Prostate gland (tissue), 2 donors: Measurements from ENCODE around the gene VKORC1. TPM values are rescaled to one million over a fixed set of nuclear protein-coding genes. Genes with fewer than 3 reads are reported as not detected.

Source experiments
- DNase-seq: peaks from one replicate; pipeline ENCODE4 v3.0.0-alpha.2; 2019; ENCODE audit warnings: low spot score
- H3K27ac ChIP-seq, 2 donors: fragments of 200-600 bp; sonication (generic); 2 replicates each; pipeline ENCODE4 v1.5.1; 2017 to 2019
- H3K27me3 ChIP-seq: fragments of 200-600 bp; sonication (generic); replicated peaks from 2 replicates; pipeline ENCODE4 v1.5.1; 2019; ENCODE audit not compliant: insufficient read depth
- H3K36me3 ChIP-seq, 2 donors: fragments of 200-600 bp; sonication (generic); 1 replicate in 1 of 2; 2 replicates in 1 of 2; pipeline versions ENCODE4 v1.5.1 to v1.8.1; 2017 to 2019
- H3K4me1 ChIP-seq: fragments of 200-600 bp; sonication (generic); replicated peaks from 2 replicates; pipeline ENCODE4 v1.5.1; 2019
- H3K4me3 ChIP-seq, 2 donors: fragments of 200-600 bp; sonication (generic); 2 replicates each; pipeline ENCODE4 v1.5.1; 2017 to 2019
- H3K9me3 ChIP-seq: fragments of 200-600 bp; sonication (generic); 2 replicates; pipeline ENCODE4 v1.5.1; 2017
- CTCF ChIP-seq, 4 experiments: fragments of 200-600 bp in 2 of 4; fragments of 450-650 bp in 2 of 4; sonication (generic) in 2 of 4; IDR thresholded peaks; 1 replicate in 3 of 4; 2 replicates in 1 of 4; pipeline ENCODE4 v1.5.1; 2016 to 2019; ENCODE audit warnings: antibody characterized with exemption in 4 of 4, mild to moderate bottlenecking in 2 of 4, moderate library complexity in 2 of 4
- POLR2A ChIP-seq: fragments of 450-650 bp; IDR thresholded peaks from one replicate; pipeline ENCODE4 v1.6.1; 2016; ENCODE audit warnings: antibody characterized with exemption, mild to moderate bottlenecking
- POLR2AphosphoS5 ChIP-seq: sonication (generic); formaldehyde crosslinking; IDR thresholded peaks from one replicate; pipeline ENCODE4 v1.6.1; 2017; ENCODE audit warnings: antibody characterized with exemption
- WGBS: methylation state at CpG from one replicate; pipeline ENCODE4 v1.1.5; 2018; 5-methylcytosine and 5-hydroxymethylcytosine counted together
- intact Hi-C: fragments of 100-400 bp; cut with DNase I; formaldehyde crosslinking; loops from one replicate; pipeline ENCODE4 v1.14.2; 2022
- total RNA-seq, 2 donors: library from RNA; depleted of rRNA; stranded (reverse); fragments of >200 nt; gene quantifications; one replicate each; pipeline ENCODE4 v1.1.0, GENCODE V29; 2016

VKORC1 gene
- total RNA-seq, 2 donors from 2014 or later, result 106 to 175 TPM

- DNase-seq, result no peak
- 96% methylated on average over 4 of the region's 4 CpGs for WGBS
These were observed 50.6 kb downstream of the VKORC1 start for GRCh38 chr16:31043898-31044481.

GRCh38 chr16:31043352-31043751 is 51.2 kb downstream of the VKORC1 start:
- Histone ChIP-seq H3K27ac (no peak overlapping the region), H3K36me3 (peaks cover 0 to 15% of the 10 kb centered on the region in 2 donors), H3K4me3 (no peak overlapping the region), H3K4me1 (no peaks in the 10 kb centered on the region), H3K27me3 (no peaks in the 10 kb centered on the region), H3K9me3 (no peaks in the 10 kb centered on the region)
- no peak for DNase-seq
- 83% methylated on average over 1 of the region's 1 CpG for WGBS
- TF ChIP-seq POLR2AphosphoS5 (no peak), CTCF (IDR thresholded peaks at IDR 0.05) (no peak), POLR2A (no peak)
- intact Hi-C loops, result no loop called here

More at GRCh38 chr16:31043898-31044481, 50.6 kb downstream of the VKORC1 start:
- intact Hi-C loops, result no loop called here
- Histone ChIP-seq H3K4me1 (no peaks in the 10 kb centered on the region), H3K36me3 (peaks cover 0 to 8% of the 10 kb centered on the region in 2 donors), H3K27ac (no peak overlapping the region), H3K4me3 (no peak overlapping the region), H3K27me3 (no peaks in the 10 kb centered on the region), H3K9me3 (no peaks in the 10 kb centered on the region)
- TF ChIP-seq POLR2A, result no peak
- no peak for TF ChIP-seq POLR2AphosphoS5
- no peak for TF ChIP-seq CTCF (IDR thresholded peaks at IDR 0.05)

GRCh38 chr16:31042866-31043265 is 51.7 kb downstream of the VKORC1 start:
- DNase-seq, result no peak
- Histone ChIP-seq H3K27ac (no peak overlapping the region), H3K4me1 (no peaks in the 10 kb centered on the region), H3K4me3 (no peak overlapping the region), H3K27me3 (no peaks in the 10 kb centered on the region), H3K36me3 (peaks cover 0 to 17% of the 10 kb centered on the region in 2 donors), H3K9me3 (no peaks in the 10 kb centered on the region)
- TF ChIP-seq POLR2AphosphoS5 (no peak), CTCF (IDR thresholded peaks at IDR 0.05) (no peak), POLR2A (no peak)
- intact Hi-C loops, result no loop called here
- 88% methylated on average over 10 of the region's 10 CpGs for WGBS

Other genes with a start within 250 kb of the VKORC1 start
- gene BCL7C, start 200.7 kb downstream of the VKORC1 start, total RNA-seq, result 10 to 100 TPM; 54.2 to 54.8 TPM
- 10 to 100 TPM in 1 of 2 donors, 1 to 10 TPM in 1; 9.8 to 13.9 TPM for gene CTF1, start 198.2 kb downstream of the VKORC1 start, total RNA-seq
- 100 to 1,000 TPM in 1 of 2 donors, 10 to 100 TPM in 1; 23.5 to 125 TPM for gene FBXL19, start 171.2 kb downstream of the VKORC1 start, total RNA-seq
- 100 to 1,000 TPM in 1 of 2 donors, 10 to 100 TPM in 1; 74.6 to 114 TPM for gene ORAI3, start 145.7 kb downstream of the VKORC1 start, total RNA-seq
- gene SETD1A, start 137.0 kb downstream of the VKORC1 start, total RNA-seq, result 10 to 100 TPM in 1 of 2 donors, 1 to 10 TPM in 1; 10.0 to 29.1 TPM
- 10 to 100 TPM; 10.3 to 10.7 TPM for gene HSD3B7, start 109.6 kb downstream of the VKORC1 start, total RNA-seq
- gene STX1B, start 84.2 kb downstream of the VKORC1 start, total RNA-seq, result under 1 TPM; 0.36 to 0.91 TPM
- 10 to 100 TPM; 40.7 to 51.7 TPM for gene STX4, start 61.2 kb downstream of the VKORC1 start, total RNA-seq
- 10 to 100 TPM; 15.6 to 21.4 TPM for gene ZNF668, start 20.6 kb downstream of the VKORC1 start, total RNA-seq
- gene ZNF646, start 20.4 kb downstream of the VKORC1 start, total RNA-seq, result 10 to 100 TPM; 26.3 to 33.7 TPM
- 1 to 10 TPM; 2.5 TPM for gene PRSS53, start 5.9 kb downstream of the VKORC1 start, total RNA-seq
- gene BCKDK, start 13.6 kb upstream of the VKORC1 start, total RNA-seq, result 10 to 100 TPM; 78.5 to 80.6 TPM
- 100 to 1,000 TPM in 1 of 2 donors, 10 to 100 TPM in 1; 92.6 to 115 TPM for gene KAT8, start 22.9 kb upstream of the VKORC1 start, total RNA-seq
- 100 to 1,000 TPM in 1 of 2 donors, 10 to 100 TPM in 1; 29.9 to 118 TPM for gene PRSS8, start 40.9 kb upstream of the VKORC1 start, total RNA-seq
- gene PRSS36, start 55.3 kb upstream of the VKORC1 start, total RNA-seq, result 1 to 10 TPM; 4.3 to 4.7 TPM
- 10 to 100 TPM; 48.6 to 87.5 TPM for gene FUS, start 85.3 kb upstream of the VKORC1 start, total RNA-seq
- gene PYCARD, start 108.0 kb upstream of the VKORC1 start, total RNA-seq, result 10 to 100 TPM; 27.2 to 51.6 TPM
- 1 to 10 TPM in 1 of 2 donors, under 1 TPM in 1; 0.23 to 3.9 TPM for gene TRIM72, start 119.3 kb upstream of the VKORC1 start, total RNA-seq
- not detected for gene PYDC1, start 122.3 kb upstream of the VKORC1 start, total RNA-seq
- gene ITGAM, start 165.2 kb upstream of the VKORC1 start, total RNA-seq, result 1 to 10 TPM in 1 of 2 donors, under 1 TPM in 1; 0.36 to 5.1 TPM